Measurements from ENCODE around the gene SH3BP5. TPM values are rescaled to one million over a fixed set of nuclear protein-coding genes. Genes with fewer than 3 reads are reported as not detected.
A peak's percentile ranks its signal among the peaks of the same experiment; 100 is the strongest.

Gene SH3BP5
- total and polyA plus RNA-seq, 2 experiments from 2014 or later = 37.8 to 39.2 TPM

GRCh38 chr3:15277861-15278500 is 54.4 kb downstream of the SH3BP5 start:
- Histone ChIP-seq H3K27me3 (replicated peaks; ENCODE audit: insufficient read depth) (no peaks in the 10 kb centered on the region), H3K27ac (no peak overlapping the region), H3K4me2 (ENCODE audit: unreplicated experiment) (no peak overlapping the region), H3K4me1 (ENCODE audit: insufficient read depth) (peaks cover 11% of the 10 kb centered on the region; the same call in 1 of the 2 replicates), H3K9me3 (ENCODE audit: low read depth) (no peaks in the 10 kb centered on the region), H3K79me2 (ENCODE audit: insufficient read depth) (peaks cover 97% of the 10 kb centered on the region), H3K9ac (no peak overlapping the region), H2AFZ (no peak overlapping the region), H3K9me2 (ENCODE audit: insufficient read depth) (no peaks in the 10 kb centered on the region), H4K20me1 (ENCODE audit: insufficient read depth) (no peaks in the 10 kb centered on the region), H3K4me3 (no peak overlapping the region), H3F3A (ENCODE audit: insufficient read depth) (no peaks in the 10 kb centered on the region), H3K36me3 (ENCODE audit: low read depth) (no peaks in the 10 kb centered on the region)
- in situ Hi-C loops (cut with MboI) = no loop called here
- no peak for TF ChIP-seq EZH2 (IDR thresholded peaks at IDR 0.05; ENCODE audit: insufficient read depth, poor library complexity, severe bottlenecking)
- 81 to 82% methylated on average over 13 of the region's 13 CpGs for WGBS, 2 experiments (ENCODE audit: low coverage in 1 of 2, low lambda C conversion rate in 2 of 2, missing lambda C conversion rate in 2 of 2)
- no peak for DNase-seq

GRCh38 chr3:15276028-15276724 is 56.2 kb downstream of the SH3BP5 start:
- peak; percentile 66 for DNase-seq
- TF ChIP-seq EZH2 (IDR thresholded peaks at IDR 0.05; ENCODE audit: insufficient read depth, poor library complexity, severe bottlenecking) (no peak), EZH2phosphoT487 (IDR thresholded peaks at IDR 0.05; ENCODE audit: insufficient read depth, low read depth) (no peak)
- Histone ChIP-seq H3K4me2 (ENCODE audit: unreplicated experiment) (no peak overlapping the region), H3K27me3 (replicated peaks; ENCODE audit: insufficient read depth) (no peaks in the 10 kb centered on the region), H2AFZ (no peak overlapping the region), H3K9me3 (ENCODE audit: low read depth) (no peaks in the 10 kb centered on the region), H3K9ac (no peak overlapping the region), H4K20me1 (ENCODE audit: insufficient read depth) (no peaks in the 10 kb centered on the region), H3K9me2 (ENCODE audit: insufficient read depth) (no peaks in the 10 kb centered on the region), H3K79me2 (ENCODE audit: insufficient read depth) (peaks cover 96% of the 10 kb centered on the region), H3F3A (ENCODE audit: insufficient read depth) (0 out of 2 replicates have a peak, but pooled peaks cover 4% of the 10 kb centered on the region), H3K4me1 (ENCODE audit: insufficient read depth) (peaks cover 11% of the 10 kb centered on the region; the same call in 1 of the 2 replicates), H3K4me3 (no peak overlapping the region), H3K36me3 (ENCODE audit: low read depth) (no peaks in the 10 kb centered on the region), H3K27ac (peak overlapping the region; percentile 52)
- WGBS, 2 experiments (ENCODE audit: low coverage in 1 of 2, low lambda C conversion rate in 2 of 2, missing lambda C conversion rate in 2 of 2) = 78 to 81% methylated on average over 11 of the region's 11 CpGs
- in situ Hi-C loops (cut with MboI) = no loop called here

GRCh38 chr3:15273227-15273626 is 59.2 kb downstream of the SH3BP5 start:
- Histone ChIP-seq H3K4me2 (ENCODE audit: unreplicated experiment) (no peak overlapping the region), H3K9ac (no peak overlapping the region), H4K20me1 (ENCODE audit: insufficient read depth) (no peaks in the 10 kb centered on the region), H3K9me2 (ENCODE audit: insufficient read depth) (no peaks in the 10 kb centered on the region), H3K4me3 (no peak overlapping the region), H3K27me3 (replicated peaks; ENCODE audit: insufficient read depth) (no peaks in the 10 kb centered on the region), H3K27ac (no peak overlapping the region), H3K79me2 (ENCODE audit: insufficient read depth) (peaks cover 79% of the 10 kb centered on the region), H3K36me3 (ENCODE audit: low read depth) (no peaks in the 10 kb centered on the region), H3K4me1 (ENCODE audit: insufficient read depth) (peaks cover 30% of the 10 kb centered on the region), H3K9me3 (ENCODE audit: low read depth) (no peaks in the 10 kb centered on the region), H3F3A (ENCODE audit: insufficient read depth) (peaks cover 23% of the 10 kb centered on the region), H2AFZ (no peak overlapping the region)
- TF ChIP-seq EZH2phosphoT487 (IDR thresholded peaks at IDR 0.05; ENCODE audit: insufficient read depth, low read depth) = no peak
- no peak for TF ChIP-seq EZH2 (IDR thresholded peaks at IDR 0.05; ENCODE audit: insufficient read depth, poor library complexity, severe bottlenecking)
- in situ Hi-C loops (cut with MboI) = loop anchor here (25.0 kb wide), 1 partner anchor 289 kb away; no protein-coding TSS in a partner anchor
- no peak for DNase-seq
- WGBS, 2 experiments (ENCODE audit: low coverage in 1 of 2, low lambda C conversion rate in 2 of 2, missing lambda C conversion rate in 2 of 2) = 77 to 80% methylated on average over 5 of the region's 5 CpGs

GRCh38 chr3:15272426-15273196 is 59.8 kb downstream of the SH3BP5 start:
- no peaks in the 10 kb centered on the region for H4K20me1 ChIP-seq (ENCODE audit: insufficient read depth)
- no peak for DNase-seq
- no peak overlapping the region for H3K4me2 ChIP-seq (ENCODE audit: unreplicated experiment)
- peaks cover 32% of the 10 kb centered on the region for H3K4me1 ChIP-seq (ENCODE audit: insufficient read depth)
- no peak for TF ChIP-seq EZH2phosphoT487 (IDR thresholded peaks at IDR 0.05; ENCODE audit: insufficient read depth, low read depth)
- TF ChIP-seq EZH2 (IDR thresholded peaks at IDR 0.05; ENCODE audit: insufficient read depth, poor library complexity, severe bottlenecking) = no peak
- no peaks in the 10 kb centered on the region for H3K9me2 ChIP-seq (ENCODE audit: insufficient read depth)
- no peaks in the 10 kb centered on the region for H3K9me3 ChIP-seq (ENCODE audit: low read depth)
- H2AFZ ChIP-seq = no peak overlapping the region
- in situ Hi-C loops (cut with MboI) = loop anchor here (25.0 kb wide), 1 partner anchor 290 kb away; no protein-coding TSS in a partner anchor
- no peak overlapping the region for H3K9ac ChIP-seq
- peaks cover 73% of the 10 kb centered on the region for H3K79me2 ChIP-seq (ENCODE audit: insufficient read depth)
- no peaks in the 10 kb centered on the region for H3K27me3 ChIP-seq (replicated peaks; ENCODE audit: insufficient read depth)
- no peak overlapping the region for H3K4me3 ChIP-seq
- 76 to 77% methylated on average over 6 to 7 of the region's 7 CpGs for WGBS, 2 experiments (ENCODE audit: low coverage in 1 of 2, low lambda C conversion rate in 2 of 2, missing lambda C conversion rate in 2 of 2)
- H3K27ac ChIP-seq = no peak overlapping the region
- peaks cover 24% of the 10 kb centered on the region for H3F3A ChIP-seq (ENCODE audit: insufficient read depth)
- no peaks in the 10 kb centered on the region for H3K36me3 ChIP-seq (ENCODE audit: low read depth)
